Stimulated activated CD4-positive, alpha-beta T cell treated with anti-CD3 and anti-CD28 coated beads, Interleukin-2, amount 100 ng/mL, for 24 hours (primary cell): ENCODE data around the gene TMEM158.

Experiments
- DNase-seq, 2 donors: peaks; one replicate each; pipeline ENCODE4 v3.0.0-alpha.2; 2020

TMEM158 gene

GRCh38 chr3:45232521-45232920 lies 6.4 kb upstream of the TMEM158 start:
- no peak for DNase-seq

GRCh38 chr3:45227946-45228345 lies 1.9 kb upstream of the TMEM158 start:
- no peak for DNase-seq

- no peak for DNase-seq
Measured at GRCh38 chr3:45227071-45227820, 1.2 kb upstream of the TMEM158 start.

- DNase-seq: peak; percentile 33 to 56
Measured at GRCh38 chr3:45225465-45226205, 452 bp downstream of the TMEM158 start.

- DNase-seq: peak in 1 of 2 donors; percentile 30
Measured at GRCh38 chr3:45224824-45225464, 1.1 kb downstream of the TMEM158 start.

GRCh38 chr3:45223889-45224727 lies 2.0 kb downstream of the TMEM158 start:
- DNase-seq: peak in 1 of 2 donors; percentile 41

GRCh38 chr3:45219694-45220093 lies 6.4 kb downstream of the TMEM158 start:
- no peak for DNase-seq

- no peak for DNase-seq
Measured at GRCh38 chr3:45218578-45219390, 7.3 kb downstream of the TMEM158 start.

- no peak for DNase-seq
Measured at GRCh38 chr3:45216021-45216609, 10.0 kb downstream of the TMEM158 start.

- no peak for DNase-seq
Measured at GRCh38 chr3:45215466-45215865, 10.6 kb downstream of the TMEM158 start.

GRCh38 chr3:45214061-45214680 lies 11.9 kb downstream of the TMEM158 start:
- DNase-seq: no peak

- DNase-seq: no peak
Measured at GRCh38 chr3:45212095-45212468, 14.0 kb downstream of the TMEM158 start.

GRCh38 chr3:45211466-45212094 lies 14.5 kb downstream of the TMEM158 start:
- no peak for DNase-seq

- DNase-seq: peak; percentile 82 to 83
Measured at GRCh38 chr3:45210308-45211041, 15.6 kb downstream of the TMEM158 start.

GRCh38 chr3:45209526-45209925 lies 16.6 kb downstream of the TMEM158 start:
- no peak for DNase-seq

GRCh38 chr3:45208586-45208985 lies 17.5 kb downstream of the TMEM158 start:
- no peak for DNase-seq

GRCh38 chr3:45207446-45207845 lies 18.6 kb downstream of the TMEM158 start:
- no peak for DNase-seq

GRCh38 chr3:45205126-45205525 lies 21.0 kb downstream of the TMEM158 start:
- DNase-seq: no peak

GRCh38 chr3:45204136-45204535 lies 22.0 kb downstream of the TMEM158 start:
- no peak for DNase-seq
